Muscle layer of colon (tissue), 2 donors: ENCODE results near the gene FOXL1.

ENCODE experiments used
- H3K27ac ChIP-seq: one replicate; pipeline ENCODE4 v1.7.0; 2013; ENCODE audit warnings: low read depth, mild to moderate bottlenecking, low read length, moderate library complexity
- H3K27me3 ChIP-seq, 2 donors: one replicate each; pipeline ENCODE4 v1.7.0; 2013; ENCODE audit warnings: low read length in 2 of 2, mild to moderate bottlenecking in 2 of 2; ENCODE audit not compliant: insufficient read depth in 2 of 2, control insufficient read depth in 1 of 2
- H3K36me3 ChIP-seq: one replicate; pipeline ENCODE4 v1.7.0; 2013; ENCODE audit warnings: mild to moderate bottlenecking, low read length; ENCODE audit not compliant: insufficient read depth
- H3K4me1 ChIP-seq: one replicate; pipeline ENCODE4 v1.7.0; 2013; ENCODE audit warnings: mild to moderate bottlenecking, low read length; ENCODE audit not compliant: insufficient read depth
- H3K4me3 ChIP-seq, 2 donors: one replicate each; pipeline ENCODE4 v1.7.0; 2013; ENCODE audit warnings: low read length in 2 of 2, low read depth in 1 of 2, mild to moderate bottlenecking in 1 of 2, moderate library complexity in 1 of 2
- H3K9ac ChIP-seq: one replicate; pipeline ENCODE4 v1.7.0; 2013; ENCODE audit warnings: low read length
- H3K9me3 ChIP-seq: one replicate; pipeline ENCODE4 v1.7.0; 2013; ENCODE audit warnings: mild to moderate bottlenecking, low read length
- donor health status: abdominal sarcoma.
- donor health status: Adenocarcinoma of cecum.

The FOXL1 gene

GRCh38 chr16:86591270-86591669 is 12.9 kb downstream of the FOXL1 start:
- Histone ChIP-seq H3K9ac (no peak overlapping the region), H3K27ac (no peak overlapping the region), H3K27me3 (peaks cover 31 to 49% of the 10 kb centered on the region in 2 donors), H3K4me1 (no peaks in the 10 kb centered on the region), H3K9me3 (no peaks in the 10 kb centered on the region), H3K4me3 (no peak overlapping the region), H3K36me3 (no peaks in the 10 kb centered on the region)

- Histone ChIP-seq H3K27me3 (peaks cover 32 to 49% of the 10 kb centered on the region in 2 donors), H3K9me3 (no peaks in the 10 kb centered on the region), H3K4me3 (no peak overlapping the region), H3K36me3 (no peaks in the 10 kb centered on the region), H3K9ac (no peak overlapping the region), H3K27ac (no peak overlapping the region), H3K4me1 (no peaks in the 10 kb centered on the region)
Observed at GRCh38 chr16:86593913-86594620, 15.7 kb downstream of the FOXL1 start.

- Histone ChIP-seq H3K9me3 (no peaks in the 10 kb centered on the region), H3K27me3 (peaks cover 31 to 49% of the 10 kb centered on the region in 2 donors), H3K9ac (no peak overlapping the region), H3K27ac (no peak overlapping the region), H3K4me1 (no peaks in the 10 kb centered on the region), H3K36me3 (no peaks in the 10 kb centered on the region), H3K4me3 (no peak overlapping the region)
Observed at GRCh38 chr16:86594721-86595120, 16.4 kb downstream of the FOXL1 start.

- H3K4me3 ChIP-seq: no peak overlapping the region
- no peaks in the 10 kb centered on the region for H3K9me3 ChIP-seq
- H3K9ac ChIP-seq: no peak overlapping the region
- H3K27ac ChIP-seq: no peak overlapping the region
- H3K27me3 ChIP-seq: peaks cover 25 to 43% of the 10 kb centered on the region in 2 donors
- H3K36me3 ChIP-seq: no peaks in the 10 kb centered on the region
- no peaks in the 10 kb centered on the region for H3K4me1 ChIP-seq
Observed at GRCh38 chr16:86595983-86596605, 17.7 kb downstream of the FOXL1 start.

GRCh38 chr16:86597126-86597879 is 19.0 kb downstream of the FOXL1 start:
- Histone ChIP-seq H3K4me3 (no peak overlapping the region), H3K9me3 (no peaks in the 10 kb centered on the region), H3K4me1 (no peaks in the 10 kb centered on the region), H3K27ac (no peak overlapping the region), H3K36me3 (no peaks in the 10 kb centered on the region), H3K9ac (no peak overlapping the region), H3K27me3 (peaks cover 13 to 38% of the 10 kb centered on the region in 2 donors)

GRCh38 chr16:86597880-86598606 is 19.7 kb downstream of the FOXL1 start:
- H3K27ac ChIP-seq: no peak overlapping the region
- no peaks in the 10 kb centered on the region for H3K36me3 ChIP-seq
- no peaks in the 10 kb centered on the region for H3K9me3 ChIP-seq
- peaks cover 13 to 31% of the 10 kb centered on the region in 2 donors for H3K27me3 ChIP-seq
- H3K4me1 ChIP-seq: no peaks in the 10 kb centered on the region
- no peak overlapping the region for H3K4me3 ChIP-seq
- H3K9ac ChIP-seq: no peak overlapping the region

GRCh38 chr16:86598607-86599565 is 20.5 kb downstream of the FOXL1 start:
- H3K27ac ChIP-seq: no peak overlapping the region
- H3K9me3 ChIP-seq: no peaks in the 10 kb centered on the region
- no peak overlapping the region for H3K4me3 ChIP-seq
- no peaks in the 10 kb centered on the region for H3K36me3 ChIP-seq
- H3K9ac ChIP-seq: no peak overlapping the region
- H3K27me3 ChIP-seq: peaks cover 10 to 22% of the 10 kb centered on the region in 2 donors
- no peaks in the 10 kb centered on the region for H3K4me1 ChIP-seq

GRCh38 chr16:86601356-86601755 is 23.0 kb downstream of the FOXL1 start:
- Histone ChIP-seq H3K4me3 (no peak overlapping the region), H3K9ac (no peak overlapping the region), H3K27ac (no peak overlapping the region), H3K27me3 (peaks cover 5 to 8% of the 10 kb centered on the region in 2 donors), H3K36me3 (no peaks in the 10 kb centered on the region), H3K4me1 (no peaks in the 10 kb centered on the region), H3K9me3 (no peaks in the 10 kb centered on the region)

- peaks cover 0 to 8% of the 10 kb centered on the region in 2 donors for H3K27me3 ChIP-seq
- no peaks in the 10 kb centered on the region for H3K4me1 ChIP-seq
- no peak overlapping the region for H3K27ac ChIP-seq
- H3K9ac ChIP-seq: no peak overlapping the region
- H3K4me3 ChIP-seq: no peak overlapping the region
- H3K36me3 ChIP-seq: no peaks in the 10 kb centered on the region
- no peaks in the 10 kb centered on the region for H3K9me3 ChIP-seq
Observed at GRCh38 chr16:86602521-86602920, 24.2 kb downstream of the FOXL1 start.

- no peak overlapping the region for H3K9ac ChIP-seq
- H3K9me3 ChIP-seq: no peaks in the 10 kb centered on the region
- no peaks in the 10 kb centered on the region for H3K4me1 ChIP-seq
- peaks cover 0 to 8% of the 10 kb centered on the region in 2 donors for H3K27me3 ChIP-seq
- H3K4me3 ChIP-seq: no peak overlapping the region
- no peak overlapping the region for H3K27ac ChIP-seq
- H3K36me3 ChIP-seq: no peaks in the 10 kb centered on the region
Observed at GRCh38 chr16:86604436-86605193, 26.3 kb downstream of the FOXL1 start.
